Rectal smooth muscle tissue (tissue), 1 donor: ENCODE results near the gene NAA38.

Experiments
- H3K27ac ChIP-seq: one replicate; pipeline ENCODE4 v1.7.0; 2013; ENCODE audit warnings: low read depth, low read length, inconsistent platforms
- H3K27me3 ChIP-seq: one replicate; pipeline ENCODE4 v1.7.0; 2013; ENCODE audit warnings: low read length; ENCODE audit not compliant: control insufficient read depth, insufficient read depth
- H3K36me3 ChIP-seq: one replicate; pipeline ENCODE4 v1.7.0; 2013; ENCODE audit warnings: low read length; ENCODE audit not compliant: control insufficient read depth, insufficient read depth
- H3K4me1 ChIP-seq: one replicate; pipeline ENCODE4 v1.7.0; 2013; ENCODE audit warnings: low read length; ENCODE audit not compliant: control insufficient read depth, insufficient read depth
- H3K4me3 ChIP-seq: one replicate; pipeline ENCODE4 v1.7.0; 2013; ENCODE audit warnings: low read length
- H3K9ac ChIP-seq: one replicate; pipeline ENCODE4 v1.7.0; 2013; ENCODE audit warnings: low read length

Gene NAA38

DNA sequence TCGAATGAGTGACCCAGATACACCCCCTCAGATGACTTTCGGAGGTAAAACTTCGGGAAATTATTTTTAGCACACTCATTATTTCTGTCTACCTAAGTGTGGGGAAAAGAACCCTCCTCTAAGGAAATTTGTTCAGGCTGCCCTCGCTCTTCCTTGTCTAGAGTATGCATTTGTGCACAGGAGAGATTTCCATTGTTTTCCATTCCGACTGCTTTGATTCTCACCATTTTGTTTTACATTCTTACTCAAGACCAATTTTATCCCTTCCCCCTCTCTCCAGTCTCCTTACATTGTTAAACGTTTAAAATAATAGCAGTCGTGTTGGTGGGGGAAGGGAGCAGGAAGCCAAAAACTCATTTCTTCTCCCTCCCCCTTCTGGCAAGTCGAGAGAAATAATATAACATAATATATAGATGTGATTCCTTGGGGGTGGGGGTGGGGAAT is 29.7 kb upstream of the NAA38 start:
- Histone ChIP-seq H3K27ac (peak overlapping the region; percentile 81), H3K9ac (peak overlapping the region; percentile 67), H3K4me3 (peak overlapping the region; percentile 94), H3K4me1 (peaks cover 39% of the 10 kb centered on the region), H3K36me3 (peaks cover 10% of the 10 kb centered on the region), H3K27me3 (no peaks in the 10 kb centered on the region)

DNA sequence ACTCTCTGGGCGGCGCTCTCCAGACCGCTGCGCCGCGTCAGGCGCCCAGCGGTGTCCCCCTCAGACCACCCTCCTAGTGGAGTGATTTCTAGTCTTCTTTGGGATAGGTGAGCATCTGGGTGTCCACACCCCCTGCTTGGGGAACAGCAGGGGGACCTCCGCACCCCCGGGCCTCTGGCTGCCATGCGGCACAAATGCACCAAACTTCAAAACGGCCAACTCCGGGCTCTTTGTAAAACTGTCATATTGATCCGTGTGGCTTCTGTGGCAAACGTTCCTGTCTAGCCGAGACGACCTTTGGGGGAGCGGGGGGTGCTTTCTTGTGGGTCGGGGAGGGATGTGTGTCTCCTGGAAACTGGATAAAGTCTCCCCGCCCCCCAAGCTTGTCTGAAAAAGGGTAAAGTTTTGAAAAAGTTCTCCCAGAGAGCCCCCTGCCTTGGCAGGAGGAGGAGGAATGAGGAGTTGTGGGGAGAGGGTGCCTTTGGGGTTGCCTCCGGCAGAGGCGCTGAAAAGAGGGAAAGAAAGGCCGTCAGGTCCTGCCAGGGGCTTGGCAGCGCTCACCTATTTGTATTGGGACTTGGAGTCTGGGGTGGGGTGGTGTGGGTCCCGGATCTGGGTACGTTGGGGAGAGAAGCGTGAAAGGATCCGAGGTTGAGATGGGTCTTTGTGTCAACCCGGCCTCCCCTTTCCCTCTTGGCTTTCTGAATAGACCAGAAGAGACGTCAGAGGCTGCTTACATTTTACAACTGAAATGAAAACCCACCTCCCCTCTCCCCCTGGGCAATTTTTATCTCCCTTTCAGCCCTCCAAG is 29.1 kb upstream of the NAA38 start:
- Histone ChIP-seq H3K36me3 (peaks cover 7% of the 10 kb centered on the region), H3K4me1 (peaks cover 39% of the 10 kb centered on the region), H3K4me3 (peak overlapping the region; percentile 94), H3K27ac (peak overlapping the region; percentile 81), H3K27me3 (no peaks in the 10 kb centered on the region), H3K9ac (peak overlapping the region; percentile 67)

DNA sequence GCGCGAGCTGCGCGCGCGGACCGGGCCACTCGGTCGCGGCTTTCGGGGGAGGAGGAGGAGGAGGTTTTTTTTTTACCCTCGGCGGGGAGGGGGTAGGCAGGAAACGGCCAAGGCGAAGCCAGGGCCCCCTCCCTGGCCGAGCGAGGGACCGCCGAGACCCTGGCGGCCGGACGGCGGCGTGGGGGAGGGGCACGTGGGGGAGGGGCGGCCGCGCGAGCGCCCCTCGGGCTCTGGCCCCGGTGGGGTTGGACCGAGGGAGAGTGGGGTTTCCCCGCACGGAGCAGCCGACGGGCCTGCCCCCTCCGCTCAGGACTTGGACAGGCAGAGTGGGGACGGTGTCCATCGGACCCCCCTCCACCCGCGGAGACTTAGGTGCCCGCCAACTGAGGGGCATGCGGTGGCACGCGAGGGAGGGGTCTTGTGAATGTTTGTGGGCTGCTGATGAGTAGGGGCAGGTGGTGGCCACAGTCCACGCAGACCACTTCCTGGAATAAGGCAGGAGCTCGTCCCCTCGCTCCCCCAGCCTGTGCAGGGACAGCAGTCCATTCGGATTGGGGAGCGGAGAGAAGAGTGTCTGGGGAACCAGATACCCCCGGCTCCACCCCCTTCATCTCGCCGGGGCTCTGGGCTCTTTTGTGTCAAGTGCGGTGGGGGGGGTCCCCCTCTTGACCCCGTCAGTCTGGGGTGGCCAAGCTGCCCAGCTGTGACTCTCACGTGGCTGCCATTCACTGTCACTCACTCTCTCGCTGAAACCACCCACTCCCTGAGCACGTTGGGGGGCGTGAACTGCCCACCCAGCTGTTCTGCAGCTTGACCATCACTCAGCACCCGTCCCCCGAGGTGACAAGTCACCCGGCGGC is 28.2 kb upstream of the NAA38 start:
- Histone ChIP-seq H3K27ac (peak overlapping the region; percentile 81), H3K9ac (peak overlapping the region; percentile 87), H3K36me3 (peaks cover under 1% of the 10 kb centered on the region), H3K4me1 (peaks cover 39% of the 10 kb centered on the region), H3K4me3 (peak overlapping the region; percentile 94), H3K27me3 (no peaks in the 10 kb centered on the region)

DNA sequence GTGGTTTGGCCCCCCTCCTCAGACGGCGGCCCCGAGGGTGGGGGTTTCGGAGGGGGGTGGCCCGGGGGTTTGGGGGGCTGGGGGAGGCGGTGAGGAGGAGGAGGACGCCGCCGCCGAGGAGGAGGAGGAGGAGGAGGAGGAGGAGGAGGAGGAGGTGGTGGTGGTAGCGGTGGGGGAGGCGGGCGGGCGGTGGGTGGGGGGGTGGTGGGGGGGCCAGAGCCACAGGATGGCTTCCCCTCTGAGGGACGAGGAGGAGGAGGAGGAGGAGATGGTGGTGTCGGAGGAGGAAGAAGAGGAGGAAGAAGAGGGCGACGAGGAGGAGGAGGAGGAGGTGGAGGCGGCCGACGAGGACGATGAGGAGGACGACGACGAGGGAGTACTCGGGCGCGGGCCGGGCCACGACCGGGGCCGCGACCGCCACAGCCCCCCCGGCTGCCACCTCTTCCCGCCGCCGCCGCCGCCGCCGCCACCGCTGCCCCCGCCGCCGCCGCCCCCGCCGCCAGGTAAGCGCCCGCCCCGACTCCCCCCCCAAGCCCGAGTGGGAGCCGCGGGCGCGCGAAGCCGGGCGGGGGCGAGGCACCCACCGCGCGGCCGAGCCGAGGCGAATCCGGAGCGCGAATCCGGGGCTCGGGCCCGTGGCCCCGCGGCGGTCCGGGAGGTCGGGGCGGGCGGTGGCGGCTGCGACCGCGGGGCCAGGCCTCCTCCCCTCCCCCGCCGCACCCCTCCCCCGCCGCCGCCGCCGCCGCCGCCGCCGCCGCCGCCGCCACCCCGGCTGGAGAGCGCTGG is 27.4 kb upstream of the NAA38 start:
- peak overlapping the region; percentile 81 for H3K27ac ChIP-seq
- H3K36me3 ChIP-seq: no peaks in the 10 kb centered on the region
- peaks cover 34% of the 10 kb centered on the region for H3K4me1 ChIP-seq
- peak overlapping the region; percentile 94 for H3K4me3 ChIP-seq
- H3K9ac ChIP-seq: peak overlapping the region; percentile 44
- H3K27me3 ChIP-seq: no peaks in the 10 kb centered on the region

DNA sequence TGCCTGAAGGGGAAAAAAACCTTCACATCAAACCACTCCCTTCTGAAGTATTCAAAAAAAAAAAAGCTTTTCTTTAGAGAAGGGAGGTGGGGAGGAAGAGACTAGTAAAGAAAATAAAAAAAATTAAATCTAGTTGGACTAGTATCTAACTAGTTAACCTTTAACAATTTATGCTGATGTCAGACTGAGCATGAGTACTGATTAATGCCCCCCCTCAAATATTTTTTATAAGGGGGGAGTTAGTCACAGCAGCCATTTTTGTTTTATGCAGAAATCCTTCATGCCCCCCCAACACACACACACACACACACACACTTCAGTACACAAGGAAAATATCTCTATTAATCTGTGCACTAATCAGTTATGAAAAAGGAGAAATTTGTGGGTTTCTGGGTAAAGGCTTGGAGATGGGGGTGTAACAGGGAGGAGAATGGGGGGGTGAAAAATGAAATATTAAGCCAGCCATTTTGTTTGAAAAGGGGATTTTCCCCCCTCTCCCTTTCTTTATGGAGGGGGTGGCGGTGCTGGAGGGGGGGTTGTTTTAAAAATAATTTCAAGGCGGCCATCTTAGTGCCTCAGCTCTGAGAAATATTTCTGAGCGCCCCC is 26.5 kb upstream of the NAA38 start:
- Histone ChIP-seq H3K9ac (no peak overlapping the region), H3K27ac (peak overlapping the region; percentile 16), H3K4me1 (peaks cover 25% of the 10 kb centered on the region), H3K36me3 (no peaks in the 10 kb centered on the region), H3K4me3 (peak overlapping the region; percentile 14), H3K27me3 (no peaks in the 10 kb centered on the region)

DNA sequence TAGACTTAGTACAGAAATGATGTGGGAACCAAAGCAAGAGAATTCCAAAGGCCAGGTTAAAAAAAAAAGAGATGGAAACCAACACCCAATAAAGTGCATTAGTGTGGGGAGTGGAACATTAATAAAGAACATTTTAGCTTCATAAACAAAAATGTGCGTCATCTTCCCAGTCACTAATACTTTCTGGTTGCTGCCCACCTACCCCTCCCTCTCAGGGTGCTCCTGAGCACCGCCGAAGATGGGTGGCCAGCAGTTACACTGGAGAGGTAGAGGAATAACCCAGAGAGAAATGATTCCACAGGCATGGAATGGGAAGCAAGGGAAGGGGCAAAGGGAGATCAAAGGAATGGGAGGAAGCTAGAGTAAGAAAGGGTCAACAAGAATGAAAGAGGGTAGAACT is 25.3 kb upstream of the NAA38 start:
- H3K9ac ChIP-seq: no peak overlapping the region
- H3K36me3 ChIP-seq: no peaks in the 10 kb centered on the region
- H3K27me3 ChIP-seq: no peaks in the 10 kb centered on the region
- H3K4me1 ChIP-seq: peaks cover 13% of the 10 kb centered on the region
- H3K27ac ChIP-seq: no peak overlapping the region
- peak overlapping the region; percentile 30 for H3K4me3 ChIP-seq

DNA sequence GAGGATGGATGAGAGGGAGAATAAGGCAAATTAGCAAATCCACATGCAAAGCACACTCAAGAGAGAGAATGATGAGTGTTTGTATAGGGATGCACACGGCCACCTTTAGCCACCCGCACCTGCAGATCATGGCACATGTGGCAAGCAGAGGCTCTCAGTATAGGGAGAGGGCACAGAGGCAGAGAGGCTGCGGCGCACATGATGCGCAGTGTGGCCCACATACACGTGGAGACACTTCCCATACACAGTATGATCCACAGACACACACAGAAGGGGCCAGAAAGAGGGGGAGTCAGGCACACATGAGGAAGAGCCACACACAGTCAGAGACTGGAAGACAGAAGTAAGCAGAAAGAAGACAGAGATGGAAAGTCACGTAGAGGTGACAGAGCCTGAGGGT is 24.7 kb upstream of the NAA38 start:
- Histone ChIP-seq H3K27ac (no peak overlapping the region), H3K4me1 (peaks cover 12% of the 10 kb centered on the region), H3K27me3 (no peaks in the 10 kb centered on the region), H3K36me3 (no peaks in the 10 kb centered on the region), H3K4me3 (no peak overlapping the region), H3K9ac (no peak overlapping the region)

DNA sequence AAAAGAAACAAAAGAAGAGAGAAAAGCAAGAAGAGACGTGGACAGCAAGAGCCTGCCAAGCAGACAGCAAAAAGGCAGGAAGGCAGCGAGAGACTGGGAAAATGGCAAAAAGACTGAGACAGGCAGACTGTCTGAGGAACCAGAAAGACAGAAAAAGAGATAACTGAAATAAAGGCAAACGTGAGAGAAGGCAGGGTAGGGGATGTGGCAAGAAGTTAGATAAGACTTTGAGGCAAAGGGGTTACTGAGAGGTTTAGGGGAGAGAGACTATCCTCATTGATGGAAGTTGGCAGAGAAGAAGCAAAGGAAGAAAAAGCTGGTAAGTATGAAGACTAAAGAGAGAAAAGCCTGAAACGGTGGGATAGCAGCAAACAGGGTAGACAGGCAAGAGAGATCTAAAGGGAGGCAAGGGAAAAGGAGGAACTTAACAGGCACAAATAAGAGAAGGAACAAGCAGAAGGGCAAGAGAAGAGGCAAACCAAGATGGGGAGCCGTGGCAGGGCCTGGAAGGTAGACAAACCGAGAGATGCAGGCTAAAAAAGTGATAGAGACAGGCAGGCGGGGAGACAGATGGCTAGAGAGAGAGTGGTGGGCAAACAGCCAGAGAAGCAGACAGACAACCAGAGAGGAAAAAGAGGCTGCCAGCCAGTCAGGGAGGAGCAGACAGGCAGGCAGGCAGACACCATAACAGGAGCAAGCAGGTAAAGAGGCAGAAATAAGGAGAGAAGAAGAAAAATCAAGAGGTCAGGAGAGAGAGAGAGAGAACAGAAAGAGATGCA is 24.1 kb upstream of the NAA38 start:
- Histone ChIP-seq H3K27me3 (no peaks in the 10 kb centered on the region), H3K36me3 (no peaks in the 10 kb centered on the region), H3K9ac (no peak overlapping the region), H3K4me1 (peaks cover 6% of the 10 kb centered on the region), H3K4me3 (no peak overlapping the region), H3K27ac (no peak overlapping the region)

DNA sequence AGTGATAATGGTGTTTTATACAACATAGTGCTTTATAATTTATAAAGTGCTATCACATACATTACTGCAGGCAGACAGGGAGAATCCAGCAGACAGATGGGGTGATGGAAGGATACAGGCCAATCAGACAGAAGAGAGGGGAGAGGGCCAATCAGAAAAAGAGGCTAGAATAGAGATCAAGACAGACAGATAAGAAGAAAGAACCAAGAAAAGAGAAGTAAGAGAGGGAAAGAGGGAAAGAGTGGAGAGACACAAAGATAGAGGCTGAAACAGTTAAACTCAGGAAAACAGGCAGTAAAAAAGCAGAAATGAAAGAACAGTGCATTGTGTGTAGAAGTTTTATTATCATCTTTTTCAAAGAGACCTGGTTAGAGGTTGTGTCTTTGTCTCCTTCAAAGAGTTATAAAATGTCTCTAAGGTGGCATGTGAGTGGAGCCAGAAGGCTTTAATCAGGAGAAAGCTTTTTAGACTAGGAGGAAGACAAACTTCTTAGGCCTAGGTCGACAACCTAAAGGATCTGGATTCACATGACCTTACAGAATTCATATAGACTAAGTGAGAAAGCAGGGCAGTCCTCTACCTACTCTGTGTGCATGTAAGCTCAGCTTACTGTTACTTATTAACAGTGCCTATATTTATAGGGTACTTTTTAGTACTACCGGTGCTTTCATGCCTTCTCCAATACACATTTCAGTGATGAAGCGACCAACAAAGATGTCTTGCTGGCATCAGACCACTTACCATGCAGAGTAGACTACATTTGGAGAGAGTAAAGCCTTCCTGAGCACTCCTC is 22.9 kb upstream of the NAA38 start:
- H3K27ac ChIP-seq: no peak overlapping the region
- no peaks in the 10 kb centered on the region for H3K27me3 ChIP-seq
- no peaks in the 10 kb centered on the region for H3K4me1 ChIP-seq
- H3K36me3 ChIP-seq: no peaks in the 10 kb centered on the region
- H3K9ac ChIP-seq: no peak overlapping the region
- no peak overlapping the region for H3K4me3 ChIP-seq

DNA sequence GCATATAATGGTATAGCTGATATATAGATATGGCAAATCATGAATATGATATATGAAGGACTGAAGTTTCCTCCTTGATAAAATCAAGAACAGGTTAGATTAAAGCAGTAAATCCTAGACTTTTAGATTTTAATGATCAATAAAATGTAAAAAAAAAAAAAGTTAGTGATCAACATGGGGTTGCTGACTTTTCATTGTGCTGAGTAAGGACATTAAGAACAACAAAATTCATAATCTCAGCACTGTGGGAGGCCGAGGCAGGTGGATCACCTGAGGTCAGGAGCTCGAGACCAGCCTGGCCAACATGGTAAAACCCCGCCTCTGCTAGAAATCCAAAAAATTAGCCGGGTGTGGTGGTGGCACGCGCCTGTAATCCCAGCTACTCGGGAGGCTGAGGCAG is 20.9 kb upstream of the NAA38 start:
- H3K4me1 ChIP-seq: no peaks in the 10 kb centered on the region
- no peaks in the 10 kb centered on the region for H3K36me3 ChIP-seq
- H3K4me3 ChIP-seq: no peak overlapping the region
- H3K9ac ChIP-seq: no peak overlapping the region
- no peaks in the 10 kb centered on the region for H3K27me3 ChIP-seq
- H3K27ac ChIP-seq: no peak overlapping the region
